GM12892 (cell line): Measurements from ENCODE around the gene KLF6.
"Not testable (repeated sequence)": the region's sequence is repeated elsewhere in the genome, so short reads cannot be mapped to it uniquely, and the experiment has no call there.

Experiments used
- DNase-seq: peaks from one replicate; pipeline ENCODE4 v3.0.0; 2011; ENCODE audit not compliant: insufficient read length
- FAIRE-seq: peaks from 2 replicates; lab custom pipeline; 2011; peaks lifted over from hg19 to GRCh38; lab: Jason Lieb, UNC
- POLR2A ChIP-seq: IDR thresholded peaks from 2 replicates; pipeline ENCODE4 v1.6.1; 2011; ENCODE audit warnings: low read depth, low read length, control low read depth
- POLR2AphosphoS5 ChIP-seq: IDR thresholded peaks from 2 replicates; pipeline ENCODE4 v1.6.1; 2011; ENCODE audit warnings: low read depth, low read length, control low read depth
- TAF1 ChIP-seq: IDR thresholded peaks from 2 replicates; pipeline ENCODE4 v1.6.1; 2011; ENCODE audit warnings: low read depth, mild to moderate bottlenecking, control low read depth, low read length, borderline replicate concordance

The KLF6 gene

DNA sequence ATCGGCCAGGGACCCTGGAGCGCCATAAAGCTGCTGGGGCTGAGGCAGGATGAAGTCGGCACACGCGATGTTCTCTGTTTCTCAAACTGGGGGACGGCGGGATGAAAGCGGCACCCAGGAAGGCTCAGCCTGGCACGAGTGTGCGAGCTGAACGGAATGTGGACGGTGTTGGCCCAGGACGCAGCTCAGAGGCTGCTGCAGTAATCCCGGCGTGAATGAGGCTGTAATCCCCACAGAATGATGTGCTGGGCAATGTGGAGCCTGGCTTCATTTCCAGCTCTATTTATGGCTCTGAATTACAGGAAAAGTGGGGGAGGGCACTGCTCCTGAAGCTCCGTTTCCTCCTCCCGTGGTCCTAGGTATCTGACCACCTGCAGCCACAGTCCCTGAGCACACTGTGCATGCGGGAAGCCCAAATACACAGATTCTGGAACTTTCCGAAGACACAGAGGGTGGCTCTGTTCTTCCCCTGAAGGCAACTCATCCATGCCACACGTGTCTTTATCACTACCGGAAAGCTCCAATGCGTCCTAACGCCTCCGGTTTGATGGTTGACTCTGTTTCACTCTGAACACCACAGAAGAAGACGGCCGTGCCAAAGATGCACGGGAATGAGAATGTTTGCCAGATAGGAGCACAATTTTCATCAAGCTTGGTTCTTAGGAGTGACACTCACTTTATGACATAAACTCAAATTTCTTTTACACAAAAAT, 37.6 kb downstream of the KLF6 start:
- DNase-seq (no peak), FAIRE-seq (no peak)
- no peak for TF ChIP-seq POLR2A
- no peak for TF ChIP-seq POLR2AphosphoS5
- no peak for TF ChIP-seq TAF1

DNA sequence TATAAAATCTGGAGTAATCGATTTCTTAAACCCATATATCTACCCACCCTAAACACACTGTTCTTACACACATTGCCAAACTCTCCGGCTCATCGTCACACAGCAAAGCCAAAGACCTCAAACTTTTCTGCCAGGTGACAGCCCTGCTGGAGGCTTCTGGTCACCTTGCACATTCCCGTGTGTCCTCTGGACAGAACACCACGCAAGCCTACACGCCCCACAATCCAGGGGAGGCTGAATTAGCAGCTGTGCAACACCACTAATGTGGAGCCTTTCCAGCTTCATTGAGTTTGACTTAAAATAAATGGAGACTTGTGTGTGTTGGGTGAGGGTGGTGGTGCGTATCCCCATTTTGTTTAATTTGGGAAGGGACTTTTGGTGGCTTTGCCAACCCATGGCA, 38.4 kb downstream of the KLF6 start:
- no peak for DNase-seq
- TF ChIP-seq POLR2A: no peak
- TF ChIP-seq TAF1: no peak
- TF ChIP-seq POLR2AphosphoS5: no peak
- FAIRE-seq: no peak

DNA sequence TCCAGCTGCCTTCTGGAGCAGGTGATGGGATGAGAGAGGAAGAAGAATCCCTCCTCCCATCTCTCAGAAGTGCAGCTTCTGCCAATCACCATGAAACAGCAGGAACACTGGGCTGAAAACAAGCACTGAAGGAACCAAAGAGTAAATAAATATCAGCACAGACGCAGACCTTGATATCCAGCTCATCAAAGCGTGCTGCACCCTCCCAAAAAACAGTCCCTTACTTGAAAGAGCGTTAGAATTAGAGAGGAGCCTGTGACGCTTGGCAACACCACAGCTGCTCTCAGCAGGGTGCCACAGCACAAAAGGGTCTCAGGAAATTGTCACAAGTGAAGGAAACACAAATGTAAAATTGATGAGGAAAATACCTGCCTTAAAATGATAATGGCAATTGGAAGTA, 39.5 kb downstream of the KLF6 start:
- no peak for TF ChIP-seq TAF1
- no peak for TF ChIP-seq POLR2AphosphoS5
- TF ChIP-seq POLR2A: no peak
- DNase-seq (no peak), FAIRE-seq (no peak)

DNA sequence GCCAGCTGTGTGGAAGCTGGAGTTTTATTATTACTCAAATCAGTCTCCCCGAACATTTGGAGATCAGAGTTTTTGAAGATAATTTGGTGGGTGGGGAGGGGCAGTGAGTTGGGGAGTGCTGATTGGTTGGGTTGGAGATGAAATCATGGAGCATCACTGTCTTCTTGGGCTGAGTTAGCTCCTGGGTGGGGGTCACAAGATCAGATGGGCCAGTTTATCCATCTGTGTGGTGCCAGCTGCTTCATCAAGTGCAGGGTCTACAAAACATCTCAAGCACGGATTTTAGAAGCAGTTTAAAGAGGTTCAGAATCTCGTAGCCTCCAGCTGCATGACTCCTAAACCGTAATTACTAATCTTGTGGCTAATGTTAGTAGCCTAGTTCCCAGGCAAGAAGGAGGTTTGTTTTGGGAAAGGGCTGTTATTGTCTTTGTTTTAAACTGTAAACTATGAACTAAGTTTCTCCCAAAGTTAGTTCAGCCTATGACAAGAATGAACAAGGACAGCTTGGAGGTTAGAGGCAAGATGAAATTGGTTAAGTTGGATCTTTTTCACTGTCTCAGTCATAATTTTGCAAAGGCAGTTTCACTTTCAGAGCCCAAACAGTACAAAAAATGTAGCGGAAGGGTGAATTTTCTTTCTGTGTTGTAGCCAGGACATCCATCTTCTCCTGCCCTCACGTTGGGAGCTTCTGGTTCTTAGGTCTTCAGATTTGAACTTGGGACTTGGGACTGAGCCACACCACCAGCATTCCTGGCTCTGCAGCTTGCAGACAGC, 43.1 kb downstream of the KLF6 start:
- FAIRE-seq (no peak), DNase-seq (no peak)
- TF ChIP-seq TAF1 (no peak), POLR2AphosphoS5 (no peak), POLR2A (no peak)

DNA sequence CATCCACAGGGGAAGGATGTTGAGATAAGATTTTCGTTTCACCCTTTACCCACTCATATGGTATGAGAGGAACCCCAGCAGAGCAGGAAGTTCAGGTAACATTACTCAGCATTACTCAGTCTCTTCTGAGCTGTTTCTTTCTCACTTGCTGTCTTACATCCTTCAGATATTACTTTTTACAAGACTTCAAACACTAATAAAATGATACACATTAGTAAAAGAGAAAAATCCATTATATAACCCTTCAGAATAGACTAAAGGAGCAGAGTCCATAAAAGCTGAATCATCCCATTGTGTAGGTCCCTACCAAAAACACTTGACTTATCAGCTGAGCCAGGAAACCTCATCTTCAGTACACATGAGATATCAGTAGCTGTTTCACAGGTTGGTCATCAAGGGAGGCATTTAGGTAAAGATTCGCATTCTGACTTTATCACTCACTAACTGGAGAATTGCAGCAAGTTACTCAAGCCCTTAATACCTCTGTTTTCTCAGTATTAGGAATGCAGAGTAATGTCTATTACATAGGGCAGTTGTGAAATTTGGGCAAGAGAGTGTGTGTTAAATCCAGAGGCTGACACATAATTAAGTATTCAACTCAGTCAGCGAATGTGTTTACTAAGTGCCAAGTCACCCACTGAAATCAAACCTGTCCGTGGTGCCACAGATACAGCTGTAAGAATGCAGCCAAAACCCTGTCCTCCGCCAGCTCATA, 44.7 kb downstream of the KLF6 start:
- DNase-seq (no peak), FAIRE-seq (peak; percentile 38)
- TF ChIP-seq POLR2AphosphoS5: no peak
- no peak for TF ChIP-seq POLR2A
- no peak for TF ChIP-seq TAF1

DNA sequence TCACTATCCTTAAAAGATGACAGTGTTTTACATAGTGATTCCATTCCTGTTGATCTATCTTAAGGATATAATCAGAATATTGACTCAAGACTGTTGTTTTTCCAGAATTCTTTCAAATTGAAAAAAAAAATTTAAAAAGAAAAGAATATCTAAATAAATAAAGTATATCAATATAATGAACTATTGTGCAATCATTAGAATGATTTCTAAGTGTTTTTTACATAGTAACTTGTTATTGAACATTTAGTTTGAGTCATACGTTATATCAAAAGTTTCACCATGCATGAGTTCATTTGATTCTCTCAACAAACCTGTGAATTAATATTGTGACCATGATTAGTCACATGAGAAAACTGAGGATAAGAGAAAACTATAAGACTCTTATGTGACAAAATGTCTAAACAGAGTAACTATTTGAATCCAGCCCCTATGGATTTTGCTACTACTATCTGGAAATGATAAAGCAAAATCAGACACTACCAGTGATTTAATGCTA, 46.1 kb downstream of the KLF6 start:
- TF ChIP-seq POLR2AphosphoS5: no peak
- TF ChIP-seq POLR2A: no peak
- no peak for TF ChIP-seq TAF1
- DNase-seq: no peak
- no peak for FAIRE-seq

DNA sequence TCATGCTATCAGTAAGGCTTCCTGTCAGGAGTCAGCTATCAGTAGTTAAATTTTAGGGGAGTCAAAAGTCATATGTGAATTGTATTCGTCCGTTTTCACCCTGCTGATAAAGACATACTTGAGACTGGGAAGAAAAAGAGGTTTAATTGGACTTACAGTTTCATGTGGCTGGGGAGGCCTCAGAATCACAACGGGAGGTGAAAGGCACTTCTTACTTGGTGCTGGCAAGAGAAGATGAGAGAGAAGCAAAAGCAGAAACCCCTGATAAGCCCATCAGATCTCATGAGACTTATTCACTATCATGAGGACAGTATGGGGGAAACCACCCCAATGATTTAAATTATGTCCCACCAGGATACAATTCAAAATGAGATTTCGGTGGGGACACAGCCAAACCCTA, 47.1 kb downstream of the KLF6 start:
- TF ChIP-seq POLR2AphosphoS5 (no peak), TAF1 (no peak), POLR2A (no peak)
- DNase-seq (no peak), FAIRE-seq (no peak)

DNA sequence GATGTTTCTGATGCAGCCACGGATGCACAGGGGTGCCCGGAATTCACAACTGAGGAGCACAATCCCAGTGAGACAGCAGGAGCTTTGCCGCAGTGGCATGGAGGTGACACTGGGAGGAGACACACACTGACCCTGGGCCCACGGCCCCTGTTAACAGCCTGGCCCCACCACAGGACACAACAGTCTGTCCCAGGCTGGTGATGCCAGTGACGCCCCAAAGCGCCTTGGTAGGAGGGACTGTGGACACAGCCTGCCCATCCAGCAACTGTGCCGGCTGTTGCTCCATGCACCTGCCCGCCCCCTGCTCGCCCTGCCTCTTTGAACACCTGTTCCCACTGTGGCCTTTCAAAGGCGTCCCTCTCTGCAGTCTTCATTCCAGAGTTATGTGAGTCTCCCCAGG, 49.8 kb downstream of the KLF6 start:
- no peak for FAIRE-seq
- DNase-seq: no peak
- TF ChIP-seq TAF1 (no peak), POLR2A (no peak), POLR2AphosphoS5 (no peak)

DNA sequence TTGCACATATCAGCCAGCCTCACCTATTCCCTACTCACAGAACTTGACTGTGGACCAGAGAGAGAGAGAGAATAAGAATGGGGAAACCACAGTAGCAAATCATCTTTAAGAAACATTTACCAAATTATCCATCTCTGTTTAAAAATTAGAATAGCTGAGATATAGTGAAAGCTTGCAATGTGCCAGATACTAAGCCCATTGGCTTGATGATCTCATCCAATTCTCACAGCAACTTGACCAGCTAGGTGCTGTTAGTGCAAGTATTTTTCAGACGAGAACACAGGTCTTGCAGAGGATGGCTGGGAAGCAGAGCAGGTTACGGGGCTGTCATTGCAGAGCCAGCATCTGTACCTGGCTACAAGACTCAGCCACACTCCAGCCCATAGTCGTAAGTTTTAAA, 50.9 kb downstream of the KLF6 start:
- TF ChIP-seq POLR2AphosphoS5 (no peak), POLR2A (no peak), TAF1 (no peak)
- DNase-seq: no peak
- FAIRE-seq: no peak

DNA sequence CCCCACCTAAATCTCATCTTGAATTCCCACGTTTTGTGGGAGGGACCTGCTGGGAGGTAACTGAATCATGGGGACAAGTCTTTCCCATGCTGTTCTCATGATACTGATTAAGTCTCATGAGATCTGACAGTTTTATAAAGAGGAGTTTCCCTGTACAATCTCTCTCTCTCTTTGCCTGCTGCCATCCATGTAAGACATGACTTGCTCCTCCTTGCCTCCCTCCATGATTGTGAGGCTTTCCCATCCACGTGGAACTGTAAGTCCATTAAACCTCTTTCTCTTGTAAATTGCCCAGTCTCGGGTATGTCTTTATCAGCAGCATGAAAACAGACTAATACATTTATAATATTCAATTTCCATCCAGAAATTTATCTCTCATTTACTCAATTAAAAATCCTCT, 52.8 kb downstream of the KLF6 start:
- not testable (repeated sequence) for DNase-seq, FAIRE-seq

DNA sequence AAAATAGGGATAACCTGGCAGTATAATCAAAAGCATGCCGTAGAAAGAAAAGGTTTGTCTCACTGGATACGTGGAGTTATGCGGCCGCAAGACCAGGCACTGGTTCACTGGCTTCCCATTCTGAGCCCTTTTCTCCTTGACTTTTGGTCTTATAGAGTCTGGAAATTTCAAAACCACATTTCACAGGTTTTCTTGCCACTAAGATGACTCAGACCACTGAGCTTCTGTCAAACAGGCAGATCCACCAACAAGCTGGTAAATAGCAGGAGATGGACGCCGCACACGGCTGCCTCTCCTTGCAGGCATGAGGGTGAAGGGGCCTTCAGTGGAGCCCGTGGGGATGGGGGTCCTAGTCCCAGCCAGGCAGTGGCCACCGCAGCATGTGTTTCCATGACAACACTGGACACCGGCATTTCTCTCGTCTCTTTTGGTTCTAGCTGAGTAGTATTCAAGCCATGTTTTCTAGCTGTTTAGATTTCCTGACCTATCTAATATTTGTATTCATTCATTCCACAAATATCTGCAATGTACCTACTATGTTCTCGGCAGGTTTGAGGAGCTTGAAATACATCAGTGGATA, 55.5 kb downstream of the KLF6 start:
- DNase-seq (no peak), FAIRE-seq (no peak)
- no peak for TF ChIP-seq TAF1
- TF ChIP-seq POLR2AphosphoS5: no peak
- no peak for TF ChIP-seq POLR2A

DNA sequence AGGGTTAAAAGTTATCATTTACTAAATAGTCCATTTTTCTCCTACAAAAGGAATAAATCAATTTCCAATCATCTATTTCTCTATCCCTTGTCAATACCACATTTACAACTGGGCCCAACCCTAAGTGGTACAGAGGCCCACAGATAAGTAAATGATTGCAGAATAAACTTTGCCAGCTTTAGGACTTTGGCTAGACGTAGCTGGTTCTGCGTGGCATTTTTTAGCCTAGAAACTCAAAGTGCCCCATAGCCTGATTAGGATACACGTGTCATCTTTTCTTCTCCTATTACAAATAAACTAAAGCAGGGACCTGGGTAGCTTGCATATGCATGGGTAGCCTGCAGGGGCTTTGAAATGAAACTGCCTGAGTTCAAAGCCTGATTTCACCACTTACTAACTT, 56.4 kb downstream of the KLF6 start:
- FAIRE-seq (no peak), DNase-seq (no peak)
- TF ChIP-seq POLR2A (no peak), POLR2AphosphoS5 (no peak), TAF1 (no peak)
